NCI-H1105 (cell line): Measurements from ENCODE around the gene MYO9A.

Experiments used
- DNase-seq: peaks from one replicate; lab custom pipeline; 2025; lab: John Stamatoyannopoulos, UW

The MYO9A gene

DNA sequence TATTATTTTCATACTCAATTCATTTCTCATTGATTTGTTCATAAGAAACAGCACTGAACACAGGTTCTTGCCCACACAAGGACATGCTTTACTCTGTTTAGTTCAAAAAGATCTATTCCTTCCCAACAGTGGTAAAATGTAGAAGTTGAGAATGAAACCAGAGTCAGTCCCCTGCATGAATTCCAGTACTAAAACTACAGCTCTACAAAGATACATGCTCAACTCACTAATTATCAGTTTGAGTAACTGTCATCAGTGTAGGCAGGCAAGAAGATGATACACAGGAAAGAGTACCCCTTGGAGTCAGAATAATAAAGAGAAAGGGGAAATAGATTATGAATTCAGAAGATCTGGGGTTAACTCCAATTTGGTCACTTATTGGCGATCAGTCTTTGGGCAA, 264.4 kb downstream of the MYO9A start:
- no peak for DNase-seq

DNA sequence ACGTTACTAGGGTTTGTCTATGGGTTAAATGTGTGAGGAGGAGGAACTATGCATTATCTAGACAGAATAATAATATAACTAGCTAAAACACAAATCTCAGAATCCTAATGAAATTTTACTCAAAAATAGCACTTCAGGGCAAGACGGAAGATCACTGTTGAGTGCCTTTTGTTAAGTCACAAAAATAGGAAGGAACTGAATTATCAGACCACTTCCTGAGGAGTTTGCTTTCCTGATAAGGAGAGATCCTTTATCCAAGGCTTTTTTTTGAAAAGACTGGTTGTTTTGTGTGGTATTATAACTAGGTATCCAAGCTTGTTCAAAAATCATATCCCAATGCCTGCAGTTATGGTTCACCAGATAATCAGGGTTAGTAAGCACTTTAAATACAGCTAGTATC, 273.0 kb downstream of the MYO9A start:
- no peak for DNase-seq

DNA sequence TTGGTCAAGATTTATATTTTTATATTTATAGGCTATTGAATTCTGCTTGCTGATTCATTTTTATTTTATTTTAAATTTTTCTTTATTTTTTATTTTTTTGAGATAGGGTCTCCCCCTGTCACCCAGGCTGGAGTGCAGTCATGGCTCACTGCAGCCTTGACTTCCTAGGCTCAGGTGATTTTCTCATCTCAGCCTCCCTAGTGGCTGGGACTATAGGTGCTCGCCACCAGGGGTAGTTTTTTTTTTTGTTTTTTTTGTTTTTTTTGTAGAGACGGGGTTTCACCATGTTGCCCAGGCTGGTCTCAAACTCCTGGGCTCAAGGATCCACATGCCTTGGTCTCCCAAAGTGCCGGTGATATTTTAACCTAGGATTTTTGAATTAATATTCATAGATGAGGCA, 276.4 kb downstream of the MYO9A start:
- DNase-seq: no peak

DNA sequence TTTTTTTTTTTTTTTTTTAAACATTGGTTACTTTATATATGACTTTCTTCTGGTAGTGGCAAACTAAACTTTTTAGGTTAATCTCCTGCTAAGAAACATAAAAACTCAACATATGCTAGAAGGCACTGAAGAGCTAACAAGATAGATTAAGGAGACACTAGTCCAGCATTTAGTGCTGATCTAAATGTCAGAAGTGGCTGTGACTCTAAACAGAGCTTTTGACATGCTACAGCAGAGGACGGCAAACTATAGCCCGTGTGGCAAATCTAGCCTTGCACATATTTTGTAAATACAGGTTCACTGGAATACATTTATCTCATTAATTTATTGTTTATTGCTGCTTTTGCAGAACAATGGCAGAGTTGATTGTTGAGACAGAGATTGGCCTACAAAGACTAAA, 287.0 kb downstream of the MYO9A start:
- DNase-seq: no peak

DNA sequence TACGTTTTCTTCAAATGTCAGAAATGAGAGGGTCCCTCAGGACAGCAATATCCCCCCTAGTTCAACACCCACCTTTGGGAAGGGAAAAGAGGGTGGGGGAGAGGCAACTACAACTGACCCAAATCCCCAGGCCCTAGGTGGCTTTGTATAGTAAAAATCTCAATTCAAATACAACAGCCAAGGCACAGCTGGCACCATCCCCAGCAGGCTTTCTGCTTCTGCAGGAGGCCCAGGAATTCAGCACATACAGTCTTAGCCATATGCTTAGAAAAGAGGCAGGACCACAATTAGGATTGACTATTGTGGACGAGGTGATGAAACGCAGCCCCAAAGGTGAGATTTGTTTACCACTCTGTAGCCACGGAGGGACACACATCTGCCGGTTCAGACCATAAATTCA, 291.8 kb downstream of the MYO9A start:
- DNase-seq: no peak

DNA sequence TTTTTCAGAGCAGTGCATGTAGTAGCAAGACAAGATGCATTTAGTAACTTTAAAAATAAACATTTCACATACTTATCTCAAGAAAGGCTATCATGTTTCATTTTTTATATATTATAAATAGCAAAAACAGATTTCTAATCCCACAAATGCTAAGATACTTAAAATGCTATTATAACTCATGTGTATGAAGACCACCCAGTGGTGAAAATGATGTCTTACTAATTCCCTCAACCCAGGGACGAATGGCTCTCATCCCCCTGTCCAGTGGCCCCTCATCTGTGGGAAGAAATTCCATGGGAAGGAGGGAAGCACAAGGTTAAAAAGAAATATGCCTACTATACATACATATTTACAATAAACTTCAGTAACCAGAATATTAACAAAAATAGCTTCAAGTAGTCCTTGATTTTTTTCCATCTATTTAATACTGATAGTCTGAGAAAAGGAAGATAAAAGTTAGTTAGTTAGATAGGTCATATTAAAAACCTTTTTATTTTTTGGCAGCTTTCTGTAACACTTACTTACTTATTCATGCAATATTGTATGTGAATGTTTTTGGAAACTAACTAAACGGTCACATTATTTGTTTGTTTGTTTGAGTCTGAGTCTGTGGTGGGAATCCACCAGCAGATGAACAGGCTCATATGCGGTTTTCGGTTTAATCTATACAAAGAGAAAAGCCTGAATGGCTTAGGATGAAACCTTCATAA, 292.8 kb downstream of the MYO9A start:
- DNase-seq: no peak

DNA sequence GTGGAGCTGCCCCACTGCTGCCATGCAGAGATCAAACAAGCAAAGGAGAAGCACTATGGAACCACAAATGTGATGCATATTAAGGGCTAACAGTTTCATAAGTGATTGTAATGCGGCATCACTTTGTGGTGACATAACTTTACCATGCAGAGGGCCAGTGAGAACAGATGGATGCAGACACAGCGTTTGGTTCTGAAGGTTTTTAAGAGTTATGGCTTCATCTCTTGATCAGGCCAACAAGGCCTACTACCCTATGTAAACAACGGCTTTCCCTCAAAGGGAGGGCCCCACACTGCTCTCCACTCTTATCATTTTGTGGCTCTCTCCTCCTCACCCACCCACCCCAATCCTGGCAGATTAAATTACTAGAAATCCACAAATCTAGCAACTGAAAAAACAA, 294.1 kb downstream of the MYO9A start:
- DNase-seq: no peak

DNA sequence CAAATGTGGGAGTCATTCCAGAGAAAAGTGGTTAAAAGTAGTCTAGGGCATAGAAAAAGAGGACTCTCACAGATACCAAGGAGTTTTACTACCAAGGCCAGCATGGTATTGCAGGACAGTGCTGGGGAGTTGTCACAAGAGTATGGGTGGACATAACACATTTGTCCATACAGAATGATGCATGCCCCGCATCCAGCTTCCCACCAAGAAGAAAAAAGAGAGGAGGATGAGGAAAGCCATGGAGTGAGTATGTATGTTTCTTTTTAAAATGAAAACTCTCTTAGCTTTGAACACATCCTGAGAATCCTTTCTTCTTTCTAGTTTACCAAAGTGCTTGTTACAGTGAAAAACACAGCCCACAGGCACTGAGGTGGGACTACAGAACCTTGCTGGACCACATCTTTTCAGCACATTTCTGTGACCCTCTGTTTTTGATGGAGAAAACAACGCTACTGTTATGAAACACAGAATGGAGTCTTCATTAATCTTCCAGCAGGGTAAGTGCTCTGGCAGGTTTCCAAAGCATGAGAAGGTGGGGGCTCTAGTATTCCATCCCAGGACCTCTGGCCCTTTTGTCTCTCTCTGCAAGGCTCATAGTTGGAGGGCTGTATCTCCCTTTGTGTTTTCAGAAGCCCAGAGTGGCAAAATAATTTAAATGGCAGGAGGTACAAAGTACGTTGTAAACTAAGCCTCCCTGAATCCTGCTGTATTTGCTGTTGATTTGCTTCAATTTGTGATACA, 294.9 kb downstream of the MYO9A start:
- no peak for DNase-seq

DNA sequence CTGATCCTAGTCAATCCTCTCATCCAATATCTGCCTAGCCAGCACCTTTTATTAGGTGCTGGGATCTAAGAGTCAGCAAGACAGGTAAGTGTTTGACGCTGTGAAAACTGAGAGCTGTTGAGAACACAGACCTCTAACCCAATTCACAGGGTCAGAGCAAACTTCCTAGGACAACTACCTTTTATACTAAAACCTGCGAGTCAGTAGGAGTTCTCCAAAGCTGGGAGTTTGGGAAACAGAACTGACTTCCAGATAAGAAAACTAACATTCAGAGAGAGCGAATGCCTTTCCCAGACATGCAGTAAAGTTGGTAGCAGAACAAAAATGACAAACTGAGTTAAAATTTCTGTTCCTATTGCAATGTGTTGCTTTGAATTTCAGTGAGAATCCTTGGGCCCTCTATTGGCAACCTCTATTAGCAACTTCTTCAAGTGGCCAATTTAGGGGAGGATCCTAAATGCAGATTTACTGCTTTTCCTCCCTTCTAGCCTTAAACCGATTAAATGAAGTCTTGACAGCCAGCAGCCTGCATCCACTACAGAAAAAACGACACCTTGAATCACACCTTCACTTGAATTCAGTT, 296.3 kb downstream of the MYO9A start:
- DNase-seq: no peak

DNA sequence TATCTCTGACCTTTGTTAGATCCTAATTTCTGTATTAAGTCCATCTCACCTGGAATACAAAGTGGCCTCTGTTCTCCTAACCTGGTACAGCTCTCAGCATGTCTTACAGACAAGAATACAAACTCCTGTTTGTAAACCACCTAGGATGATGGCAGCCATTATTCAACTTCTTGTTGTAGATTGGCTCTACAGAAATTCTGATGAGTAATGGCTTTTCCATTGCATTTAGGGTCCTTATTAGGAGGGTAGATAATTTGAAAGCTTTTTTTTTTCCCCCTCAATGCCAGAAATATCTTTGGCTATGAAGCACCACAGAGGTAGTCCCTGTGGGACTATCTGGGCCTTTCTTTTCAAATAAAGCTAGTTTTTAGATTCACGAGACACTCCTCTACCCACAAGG, 297.8 kb downstream of the MYO9A start:
- DNase-seq: no peak

DNA sequence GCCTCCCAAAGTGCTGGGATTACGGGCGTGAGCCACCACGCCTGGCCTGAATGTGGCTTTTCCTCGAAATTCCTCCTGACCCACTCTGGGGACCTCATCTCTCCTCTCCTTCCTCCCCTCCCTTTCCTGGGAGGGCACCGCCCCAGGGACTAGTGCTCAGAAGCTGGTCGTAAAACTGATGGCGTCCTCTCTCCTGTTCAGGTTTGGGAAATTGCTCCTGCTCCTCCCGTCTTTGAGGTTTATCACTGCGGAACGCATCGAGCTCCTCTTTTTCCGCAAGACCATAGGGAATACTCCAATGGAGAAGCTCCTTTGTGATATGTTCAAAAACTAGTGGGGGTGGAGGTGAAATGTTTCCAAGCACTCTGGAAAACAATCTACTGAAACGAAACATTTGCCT, 300.6 kb downstream of the MYO9A start:
- DNase-seq: no peak

DNA sequence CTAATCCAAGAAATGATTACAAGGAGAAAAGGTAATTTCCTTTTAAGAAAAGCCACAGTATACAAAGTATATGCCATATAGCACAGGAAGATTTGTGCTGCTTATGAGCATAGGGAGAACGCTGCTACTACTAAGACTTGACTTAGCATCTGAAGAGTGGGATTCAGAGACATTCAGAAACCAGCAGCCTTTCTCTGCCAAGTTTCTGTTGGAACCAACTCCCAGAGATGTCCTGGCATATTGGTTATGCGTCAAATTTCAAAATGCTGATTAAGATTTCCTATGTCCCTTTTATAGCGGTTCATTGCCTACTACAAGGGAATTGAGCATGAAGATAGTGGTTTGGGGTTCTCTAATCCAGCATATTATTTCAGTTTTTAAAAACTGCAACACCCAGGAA, 302.6 kb downstream of the MYO9A start:
- no peak for DNase-seq

DNA sequence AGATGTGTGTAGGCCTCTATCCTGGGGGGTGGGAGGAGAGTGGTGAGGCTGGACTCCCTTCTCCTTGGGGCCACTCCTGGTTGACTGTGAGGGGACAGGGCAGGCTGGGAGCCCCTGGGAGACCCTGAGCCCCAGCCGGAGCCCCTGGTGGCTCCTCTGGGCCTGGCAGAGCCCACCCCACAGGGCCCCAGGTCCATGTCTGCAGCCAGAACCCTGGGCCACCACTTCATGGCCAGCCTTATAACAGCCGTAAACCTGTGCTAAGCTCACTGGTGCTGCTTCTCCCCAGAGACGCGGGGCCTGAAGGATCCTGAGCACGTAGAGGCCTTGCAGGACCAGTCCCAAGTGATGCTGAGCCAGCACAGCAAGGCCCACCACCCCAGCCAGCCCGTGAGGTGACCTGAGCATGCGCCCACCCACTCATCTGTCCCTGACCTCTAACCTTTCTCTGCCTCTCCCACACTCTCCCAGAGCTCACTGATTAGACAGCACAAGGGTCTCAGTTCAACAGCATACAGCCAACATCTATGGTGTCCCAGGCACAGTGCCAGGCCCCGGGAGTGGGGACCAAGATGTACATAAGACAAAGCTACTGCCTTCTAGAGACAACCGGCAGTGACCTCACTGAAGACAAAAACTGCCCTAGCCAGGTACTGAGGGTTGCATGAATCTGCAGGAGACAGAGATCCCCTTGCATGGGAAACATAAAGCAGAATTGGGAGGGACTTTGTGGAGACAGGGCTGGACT, 304.1 kb downstream of the MYO9A start:
- no peak for DNase-seq

DNA sequence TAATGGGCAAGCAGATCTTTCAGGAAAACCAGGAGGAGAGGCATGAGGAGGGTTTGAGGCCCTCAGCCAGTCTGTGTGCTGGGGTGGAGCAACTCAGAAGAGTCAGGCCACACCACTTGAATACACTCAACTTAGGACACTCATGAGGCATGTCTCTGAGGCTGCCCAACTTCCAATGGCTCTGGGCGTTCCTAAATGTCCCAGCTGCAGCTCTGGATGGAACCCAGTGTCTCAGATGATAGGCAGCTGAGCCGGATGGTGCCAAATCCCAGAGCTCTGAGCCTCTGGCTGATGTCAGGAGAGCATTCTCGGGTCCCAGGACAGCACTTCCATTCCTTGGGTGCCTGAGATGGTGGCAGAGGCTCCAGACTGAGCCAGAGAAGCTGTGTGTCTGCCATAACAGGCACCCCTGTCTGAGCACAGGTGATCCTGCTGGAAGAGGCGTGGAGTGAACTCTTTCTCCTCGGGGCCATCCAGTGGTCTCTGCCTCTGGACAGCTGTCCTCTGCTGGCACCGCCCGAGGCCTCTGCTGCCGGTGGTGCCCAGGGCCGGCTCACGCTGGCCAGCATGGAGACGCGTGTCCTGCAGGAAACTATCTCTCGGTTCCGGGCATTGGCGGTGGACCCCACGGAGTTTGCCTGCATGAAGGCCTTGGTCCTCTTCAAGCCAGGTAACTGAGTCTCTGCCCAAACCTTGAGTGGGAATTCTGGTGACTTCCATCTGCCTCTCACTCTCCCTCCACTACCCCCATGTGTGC, 304.8 kb downstream of the MYO9A start:
- no peak for DNase-seq

DNA sequence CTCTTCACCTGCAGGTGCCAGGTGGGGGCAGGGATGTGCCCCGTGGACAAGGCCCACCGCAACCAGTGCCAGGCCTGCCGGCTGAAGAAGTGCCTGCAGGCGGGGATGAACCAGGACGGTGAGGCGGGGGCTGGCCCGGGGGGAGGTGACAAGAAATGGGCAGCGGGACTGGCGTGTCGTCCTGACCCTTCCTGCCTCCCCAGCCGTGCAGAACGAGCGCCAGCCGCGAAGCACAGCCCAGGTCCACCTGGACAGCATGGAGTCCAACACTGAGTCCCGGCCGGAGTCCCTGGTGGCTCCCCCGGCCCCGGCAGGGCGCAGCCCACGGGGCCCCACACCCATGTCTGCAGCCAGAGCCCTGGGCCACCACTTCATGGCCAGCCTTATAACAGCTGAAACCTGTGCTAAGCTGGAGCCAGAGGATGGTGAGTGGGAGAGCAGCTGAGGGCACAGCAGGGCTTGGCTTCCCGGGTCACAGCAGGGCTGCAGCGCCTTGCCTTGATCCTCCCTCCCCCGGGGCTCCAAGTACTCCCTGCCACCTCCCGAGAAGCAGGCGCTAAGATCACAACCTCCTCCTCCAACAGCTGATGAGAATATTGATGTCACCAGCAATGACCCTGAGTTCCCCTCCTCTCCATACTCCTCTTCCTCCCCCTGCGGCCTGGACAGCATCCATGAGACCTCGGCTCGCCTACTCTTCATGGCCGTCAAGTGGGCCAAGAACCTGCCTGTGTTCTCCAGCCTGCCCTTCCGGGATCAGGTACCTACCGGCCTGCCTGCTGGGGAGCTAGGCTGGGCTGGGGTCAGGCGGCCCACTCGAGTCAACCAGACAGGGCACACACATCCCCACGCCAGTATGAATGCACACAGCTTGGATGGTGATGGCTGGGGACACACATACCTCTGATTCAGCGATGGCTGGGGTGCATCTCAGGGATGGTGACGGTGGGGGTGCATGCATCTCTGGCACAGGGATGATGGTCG, 305.9 kb downstream of the MYO9A start:
- no peak for DNase-seq

DNA sequence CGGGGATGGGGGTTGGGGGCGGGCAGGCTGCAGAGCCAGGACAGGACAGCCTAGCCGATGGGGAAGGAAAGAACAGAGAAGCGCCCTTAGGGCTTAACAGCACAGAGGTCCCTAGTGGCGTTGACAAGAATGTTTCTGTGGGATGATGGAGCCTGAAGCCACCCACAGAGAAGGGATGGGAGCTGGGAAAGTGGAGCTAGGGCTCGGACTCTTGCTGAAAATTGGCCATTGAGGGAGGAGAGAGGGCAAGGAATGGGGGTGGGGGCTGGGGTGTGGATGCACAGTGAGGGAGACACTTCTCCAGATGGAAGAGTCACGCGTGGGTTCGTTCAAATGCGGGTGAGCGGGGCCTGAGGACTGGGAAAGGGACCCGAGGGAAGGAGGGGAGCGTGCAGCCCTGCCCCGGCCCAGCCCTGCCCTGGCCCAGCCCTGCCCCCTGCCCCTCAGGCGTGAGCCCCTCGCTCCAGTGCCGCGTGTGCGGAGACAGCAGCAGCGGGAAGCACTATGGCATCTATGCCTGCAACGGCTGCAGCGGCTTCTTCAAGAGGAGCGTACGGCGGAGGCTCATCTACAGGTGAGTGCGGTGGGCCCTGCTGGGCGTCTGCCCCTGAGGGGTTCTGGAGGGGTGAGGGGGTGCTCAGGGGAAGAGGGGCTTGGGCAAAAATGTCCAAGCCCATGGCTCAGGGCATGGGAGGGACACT, 306.8 kb downstream of the MYO9A start:
- DNase-seq: no peak

DNA sequence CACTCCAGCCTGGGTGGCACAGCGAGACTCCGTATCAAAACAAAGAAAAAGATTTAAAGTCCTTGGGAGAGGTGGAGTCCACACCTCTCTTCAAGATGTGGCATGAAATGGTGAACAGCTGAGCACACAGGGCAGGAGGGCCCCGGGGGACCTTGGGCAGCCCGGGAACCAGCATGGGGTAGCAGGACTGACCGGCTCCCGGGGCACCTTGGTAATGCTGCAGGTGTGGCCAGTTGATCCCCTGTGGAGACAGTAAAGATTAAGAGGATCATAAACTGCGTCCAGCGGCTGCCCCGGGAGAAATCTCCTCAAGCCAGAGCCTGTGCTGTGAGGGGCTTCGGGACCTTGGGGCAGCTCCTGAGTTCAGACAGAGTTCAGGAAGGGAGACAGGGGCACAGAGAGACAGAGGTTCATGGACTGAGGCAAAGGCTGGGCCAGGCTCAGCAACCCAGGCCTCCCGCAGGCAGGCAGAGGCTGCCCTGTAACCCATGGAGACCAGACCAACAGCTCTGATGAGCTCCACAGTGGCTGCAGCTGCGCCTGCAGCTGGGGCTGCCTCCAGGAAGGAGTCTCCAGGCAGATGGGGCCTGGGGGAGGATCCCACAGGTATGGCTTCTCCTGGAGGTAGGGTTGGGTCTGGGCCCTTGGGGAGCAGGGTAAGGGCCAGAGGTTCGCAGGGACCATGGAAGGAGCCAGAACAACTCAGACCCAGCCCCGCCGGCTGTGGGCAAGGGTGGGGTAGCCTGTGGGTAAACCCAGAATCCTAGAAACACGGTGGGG, 307.5 kb downstream of the MYO9A start, which contains the start of gene NR2E3:
Gene NR2E3 (plus strand): TSS at position 299 of the 780 bp plus-strand sequence. CDS start 190 bp downstream, at position 489.
- no peak for DNase-seq

DNA sequence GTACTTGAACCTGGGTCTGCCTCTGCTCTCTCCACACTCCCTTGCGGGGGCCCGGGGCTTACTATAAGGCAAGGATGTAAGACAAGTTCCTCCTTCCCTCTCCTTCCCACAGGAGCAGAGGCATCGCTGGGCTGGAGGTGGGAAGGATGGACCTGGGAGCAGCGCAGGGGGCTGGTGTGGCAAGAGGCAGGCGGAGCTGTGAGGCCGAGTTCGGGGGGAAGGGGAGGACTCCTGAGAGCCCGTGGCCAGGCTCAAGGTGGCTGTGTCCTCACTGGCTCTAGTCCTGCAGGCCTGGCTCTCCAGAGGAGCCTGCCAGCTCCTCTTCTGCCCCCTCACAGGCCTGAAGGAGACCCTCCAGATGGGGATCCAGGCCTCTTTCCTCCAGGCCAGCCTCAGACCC, 308.6 kb downstream of the MYO9A start:
- DNase-seq: no peak

DNA sequence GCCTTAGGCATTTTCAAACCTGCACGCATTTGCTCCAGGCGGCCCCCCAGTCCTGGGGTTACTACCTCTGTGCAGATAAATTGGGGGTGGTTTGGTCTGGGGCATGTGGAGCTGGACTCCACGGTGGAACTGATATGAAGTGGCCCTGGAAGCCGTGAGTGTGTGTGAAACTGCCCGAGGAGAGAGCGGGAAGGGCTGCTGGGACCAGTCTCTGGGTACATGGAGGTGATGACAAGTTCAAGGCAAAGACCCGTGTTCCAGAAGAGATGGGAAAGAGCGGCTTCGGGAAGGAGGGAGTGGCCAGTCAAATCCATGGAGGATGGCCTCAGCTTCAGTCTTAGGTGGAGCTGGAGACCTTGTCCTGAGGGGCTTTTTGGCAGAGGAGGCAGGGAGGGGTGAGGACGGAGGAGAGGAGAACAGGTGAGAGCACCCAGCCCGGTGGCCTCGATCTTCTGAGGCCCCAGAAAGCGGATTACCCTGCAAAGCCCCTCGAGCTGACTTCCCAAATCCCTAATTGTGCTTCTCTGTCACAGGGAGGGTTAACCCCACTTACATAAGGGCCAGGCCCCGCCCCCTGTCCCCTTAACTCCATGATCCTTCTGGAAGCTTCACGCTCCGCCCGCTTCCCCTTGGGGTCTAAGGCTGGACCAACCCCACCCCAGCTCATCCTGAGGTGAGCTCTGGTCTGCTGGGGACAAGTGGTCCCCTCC, 309.5 kb downstream of the MYO9A start:
- no peak for DNase-seq
